Esophagus muscularis mucosa (tissue), 4 donors: ENCODE data around the gene CHN1. TPM values are rescaled to one million over a fixed set of nuclear protein-coding genes. Genes with fewer than 3 reads are reported as not detected.

Experiments used
- DNase-seq: peaks from one replicate; pipeline ENCODE4 v3.0.0-alpha.2; 2017; ENCODE audit errors: extremely low spot score
- H3K27ac ChIP-seq, 4 donors: fragments of 200-600 bp; sonication (generic); replicated peaks in 1 of 4; 1 replicate in 3 of 4; 2 replicates in 1 of 4; pipeline ENCODE4 v1.5.1; 2016 to 2019; ENCODE audit warnings: mild to moderate bottlenecking in 1 of 4
- H3K27me3 ChIP-seq, 4 donors: fragments of 200-600 bp; sonication (generic); one replicate each; pipeline versions ENCODE4 v1.5.1 to v1.6.0; 2016 to 2019
- H3K36me3 ChIP-seq, 4 donors: fragments of 200-600 bp; sonication (generic); one replicate each; pipeline ENCODE4 v1.5.1; 2016 to 2019
- H3K4me1 ChIP-seq, 4 donors: fragments of 200-600 bp; sonication (generic); one replicate each; pipeline ENCODE4 v1.5.1; 2016 to 2019
- H3K4me3 ChIP-seq, 4 donors: fragments of 200-600 bp; sonication (generic); 1 replicate in 2 of 4; 2 replicates in 2 of 4; pipeline ENCODE4 v1.5.1; 2016 to 2019; ENCODE audit warnings: mild to moderate bottlenecking in 4 of 4, moderate library complexity in 1 of 4
- H3K9me3 ChIP-seq, 4 donors: fragments of 200-600 bp; sonication (generic); 1 replicate in 3 of 4; 2 replicates in 1 of 4; pipeline ENCODE4 v1.5.1; 2016 to 2019
- CTCF ChIP-seq, 3 experiments: fragments of 200-600 bp in 2 of 3; fragments of 450-650 bp in 1 of 3; sonication (generic) in 2 of 3; IDR thresholded peaks; one replicate each; pipeline ENCODE4 v1.5.1; 2017 to 2019; ENCODE audit warnings: antibody characterized with exemption in 3 of 3, mild to moderate bottlenecking in 2 of 3, moderate library complexity in 1 of 3
- EP300 ChIP-seq: sonication (generic); formaldehyde crosslinking; IDR thresholded peaks from one replicate; pipeline ENCODE4 v1.6.1; 2017; ENCODE audit warnings: antibody characterized with exemption
- POLR2A ChIP-seq: fragments of 450-650 bp; IDR thresholded peaks from one replicate; pipeline ENCODE4 v1.6.1; 2017; ENCODE audit warnings: antibody characterized with exemption, moderate library complexity, mild to moderate bottlenecking, low read depth
- POLR2AphosphoS5 ChIP-seq, 2 donors: sonication (generic); formaldehyde crosslinking; IDR thresholded peaks; one replicate each; pipeline ENCODE4 v1.6.1; 2017; ENCODE audit warnings: antibody characterized with exemption in 2 of 2
- WGBS: methylation state at CpG from one replicate; pipeline ENCODE4 v1.1.5; 2018; 5-methylcytosine and 5-hydroxymethylcytosine counted together
- intact Hi-C: fragments of 100-400 bp; cut with DNase I; formaldehyde crosslinking; loops from one replicate; pipeline ENCODE4 v1.15.1; 2023
- total RNA-seq, 4 donors: library from RNA; depleted of rRNA; stranded (reverse); fragments of >200 nt; gene quantifications; one replicate each; pipeline versions ENCODE4 v1.1.0 to v1.2.1, GENCODE V29; 2016

The CHN1 gene
- total RNA-seq, 4 donors from 2014 or later, result 23.2 to 32.3 (median 29.8) TPM

GRCh38 chr2:174836995-174837390 lies 168.2 kb downstream of the CHN1 start:
- H3K36me3 ChIP-seq, result no peaks in the 10 kb centered on the region
- H3K4me1 ChIP-seq, result peaks cover 12 to 20% (median 14%) of the 10 kb centered on the region in 4 donors
- no peaks in the 10 kb centered on the region for H3K9me3 ChIP-seq
- no peak overlapping the region for H3K4me3 ChIP-seq
- DNase-seq, result no peak
- TF ChIP-seq POLR2AphosphoS5 (IDR thresholded peaks at IDR 0.05), result no peak
- TF ChIP-seq EP300, result no peak
- TF ChIP-seq CTCF (IDR thresholded peaks at IDR 0.05), result no peak
- no peak for TF ChIP-seq POLR2A
- intact Hi-C loops, result no loop called here
- WGBS, result 100% methylated on average over 1 of the region's 1 CpG
- H3K27ac ChIP-seq, result peak overlapping the region in 1 of 4 donors; percentile 17
- no peaks in the 10 kb centered on the region for H3K27me3 ChIP-seq

GRCh38 chr2:174836377-174836994 lies 168.7 kb downstream of the CHN1 start:
- 72% methylated on average over 3 of the region's 3 CpGs for WGBS
- TF ChIP-seq POLR2AphosphoS5 (IDR thresholded peaks at IDR 0.05), result peak in 1 of 2 donors; percentile 30
- no peak for TF ChIP-seq CTCF (IDR thresholded peaks at IDR 0.05)
- TF ChIP-seq EP300, result no peak
- no peak for TF ChIP-seq POLR2A
- H3K27ac ChIP-seq, result peak overlapping the region in 1 of 4 donors; percentile 17
- no peaks in the 10 kb centered on the region for H3K36me3 ChIP-seq
- H3K27me3 ChIP-seq, result no peaks in the 10 kb centered on the region
- DNase-seq, result no peak
- intact Hi-C loops, result no loop called here
- H3K9me3 ChIP-seq, result no peaks in the 10 kb centered on the region
- H3K4me3 ChIP-seq, result no peak overlapping the region
- peaks cover 12 to 20% (median 14%) of the 10 kb centered on the region in 4 donors for H3K4me1 ChIP-seq

GRCh38 chr2:174835797-174836255 lies 169.4 kb downstream of the CHN1 start:
- intact Hi-C loops, result no loop called here
- H3K4me1 ChIP-seq, result peaks cover 7 to 20% (median 14%) of the 10 kb centered on the region in 4 donors
- H3K36me3 ChIP-seq, result no peaks in the 10 kb centered on the region
- no peak for DNase-seq
- TF ChIP-seq POLR2A (no peak), EP300 (no peak), CTCF (IDR thresholded peaks at IDR 0.05) (no peak), POLR2AphosphoS5 (IDR thresholded peaks at IDR 0.05) (no peak)
- WGBS, result 92% methylated on average over 2 of the region's 2 CpGs
- no peak overlapping the region for H3K27ac ChIP-seq
- no peaks in the 10 kb centered on the region for H3K9me3 ChIP-seq
- no peaks in the 10 kb centered on the region for H3K27me3 ChIP-seq
- no peak overlapping the region for H3K4me3 ChIP-seq

- intact Hi-C loops, result no loop called here
- no peaks in the 10 kb centered on the region for H3K9me3 ChIP-seq
- DNase-seq, result no peak
- no peak overlapping the region for H3K4me3 ChIP-seq
- 99% methylated on average over 3 of the region's 3 CpGs for WGBS
- TF ChIP-seq EP300 (no peak), CTCF (IDR thresholded peaks at IDR 0.05) (no peak), POLR2A (no peak), POLR2AphosphoS5 (IDR thresholded peaks at IDR 0.05) (no peak)
- H3K36me3 ChIP-seq, result no peaks in the 10 kb centered on the region
- H3K4me1 ChIP-seq, result peaks cover 7 to 33% (median 23%) of the 10 kb centered on the region in 4 donors
- no peaks in the 10 kb centered on the region for H3K27me3 ChIP-seq
- H3K27ac ChIP-seq, result no peak overlapping the region
Observed at GRCh38 chr2:174833737-174834136, 171.4 kb downstream of the CHN1 start.
